ENCODE measurements around the gene GREB1L. TPM values are rescaled to one million over a fixed set of nuclear protein-coding genes. Genes with fewer than 3 reads are reported as not detected.

Gene GREB1L
- total RNA-seq, 6 experiments from 2014 or later: 3.1 to 7.9 (median 5.7) TPM

GRCh38 chr18:21295101-21295500 lies 53.1 kb downstream of the GREB1L start:
- intact Hi-C loops (cut with DNase I): no loop called here
- Histone ChIP-seq H3K4me3 (no peak overlapping the region), H3K4me1 (peaks cover 0 to 8% (median 2%) of the 10 kb centered on the region in 4 donors), H3K9me3 (no peaks in the 10 kb centered on the region), H3K27me3 (no peaks in the 10 kb centered on the region), H3K27ac (no peak overlapping the region), H3K36me3 (no peaks in the 10 kb centered on the region)
- 71% methylated on average over 3 of the region's 3 CpGs for WGBS (ENCODE audit: insufficient coverage, low coverage, low lambda C conversion rate, missing lambda C conversion rate)
- DNase-seq (no peak), ATAC-seq (no peak)
- TF ChIP-seq POLR2A (IDR thresholded peaks at IDR 0.05) (no peak), CTCF (IDR thresholded peaks at IDR 0.05) (no peak)

DNA sequence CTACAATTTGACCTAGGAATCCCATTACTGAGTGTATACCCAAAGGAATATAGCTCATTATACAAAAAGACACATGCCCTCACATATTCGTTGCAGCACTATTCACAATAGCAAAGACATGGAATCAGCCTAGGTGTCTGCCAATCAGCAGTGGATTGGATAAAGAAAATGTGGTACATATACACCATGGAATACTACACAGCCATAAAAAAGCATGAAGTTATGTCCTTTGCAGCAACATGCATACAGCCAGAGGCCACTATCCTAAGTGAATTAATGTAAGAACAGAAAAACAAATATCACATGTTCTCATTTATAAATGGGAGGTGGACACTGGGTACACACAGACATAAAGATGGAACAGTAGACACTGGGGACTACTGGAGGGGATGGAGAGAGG lies 54.0 kb downstream of the GREB1L start:
- H3K9me3 ChIP-seq: no peaks in the 10 kb centered on the region
- H3K27ac ChIP-seq: no peak overlapping the region
- no peaks in the 10 kb centered on the region for H3K36me3 ChIP-seq
- peaks cover 0 to 8% (median 2%) of the 10 kb centered on the region in 4 donors for H3K4me1 ChIP-seq
- no peaks in the 10 kb centered on the region for H3K27me3 ChIP-seq
- DNase-seq (no peak), ATAC-seq (no peak)
- H3K4me3 ChIP-seq: no peak overlapping the region
- TF ChIP-seq POLR2A (IDR thresholded peaks at IDR 0.05) (no peak), CTCF (IDR thresholded peaks at IDR 0.05) (no peak)
- 80% methylated on average over 1 of the region's 1 CpG for WGBS (ENCODE audit: insufficient coverage, low coverage, low lambda C conversion rate, missing lambda C conversion rate)
- intact Hi-C loops (cut with DNase I): no loop called here

- 73% methylated on average over 4 of the region's 4 CpGs for WGBS (ENCODE audit: insufficient coverage, low coverage, low lambda C conversion rate, missing lambda C conversion rate)
- intact Hi-C loops (cut with DNase I): no loop called here
- TF ChIP-seq POLR2A (IDR thresholded peaks at IDR 0.05) (no peak), CTCF (IDR thresholded peaks at IDR 0.05) (no peak)
These were observed 56.3 kb downstream of the GREB1L start for GRCh38 chr18:21298351-21298750.

GRCh38 chr18:21300035-21300907 lies 58.2 kb downstream of the GREB1L start:
- Histone ChIP-seq H3K36me3 (no peaks in the 10 kb centered on the region), H3K9me3 (no peaks in the 10 kb centered on the region)
- DNase-seq: no peak

More at GRCh38 chr18:21298351-21298750, 56.3 kb downstream of the GREB1L start:
- ATAC-seq (no peak), DNase-seq (no peak)
- H3K27me3 ChIP-seq: no peaks in the 10 kb centered on the region
- no peak overlapping the region for H3K4me3 ChIP-seq
- H3K4me1 ChIP-seq: peaks cover 0 to 5% (median 2%) of the 10 kb centered on the region in 4 donors
- H3K27ac ChIP-seq: no peak overlapping the region
- H3K9me3 ChIP-seq: no peaks in the 10 kb centered on the region
- H3K36me3 ChIP-seq: no peaks in the 10 kb centered on the region

More at GRCh38 chr18:21300035-21300907, 58.2 kb downstream of the GREB1L start:
- no peaks in the 10 kb centered on the region for H3K27me3 ChIP-seq
- H3K4me1 ChIP-seq: no peaks in the 10 kb centered on the region
- TF ChIP-seq CTCF (IDR thresholded peaks at IDR 0.05): no peak
- TF ChIP-seq POLR2A (IDR thresholded peaks at IDR 0.05): no peak
- no peak for ATAC-seq
- intact Hi-C loops (cut with DNase I): no loop called here
- WGBS (ENCODE audit: insufficient coverage, low coverage, low lambda C conversion rate, missing lambda C conversion rate): 45% methylated on average over 6 of the region's 6 CpGs
- no peak overlapping the region for H3K27ac ChIP-seq
- no peak overlapping the region for H3K4me3 ChIP-seq

All from right lobe of liver (tissue), 6 donors.